ENCODE measurements around the gene INHBB.

DNA sequence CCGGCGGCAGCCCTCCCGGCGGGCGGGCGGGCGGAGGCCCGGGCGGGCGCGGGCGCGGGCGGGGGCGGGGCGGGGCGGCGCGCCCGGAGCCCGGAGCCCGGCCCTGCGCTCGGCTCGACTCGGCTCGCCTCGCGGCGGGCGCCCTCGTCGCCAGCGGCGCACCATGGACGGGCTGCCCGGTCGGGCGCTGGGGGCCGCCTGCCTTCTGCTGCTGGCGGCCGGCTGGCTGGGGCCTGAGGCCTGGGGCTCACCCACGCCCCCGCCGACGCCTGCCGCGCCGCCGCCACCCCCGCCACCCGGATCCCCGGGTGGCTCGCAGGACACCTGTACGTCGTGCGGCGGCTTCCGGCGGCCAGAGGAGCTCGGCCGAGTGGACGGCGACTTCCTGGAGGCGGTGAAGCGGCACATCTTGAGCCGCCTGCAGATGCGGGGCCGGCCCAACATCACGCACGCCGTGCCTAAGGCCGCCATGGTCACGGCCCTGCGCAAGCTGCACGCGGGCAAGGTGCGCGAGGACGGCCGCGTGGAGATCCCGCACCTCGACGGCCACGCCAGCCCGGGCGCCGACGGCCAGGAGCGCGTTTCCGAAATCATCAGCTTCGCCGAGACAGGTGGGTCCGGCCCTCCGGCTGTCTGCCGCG, at the start of gene INHBB:
- TF ChIP-seq, protein P1, sequence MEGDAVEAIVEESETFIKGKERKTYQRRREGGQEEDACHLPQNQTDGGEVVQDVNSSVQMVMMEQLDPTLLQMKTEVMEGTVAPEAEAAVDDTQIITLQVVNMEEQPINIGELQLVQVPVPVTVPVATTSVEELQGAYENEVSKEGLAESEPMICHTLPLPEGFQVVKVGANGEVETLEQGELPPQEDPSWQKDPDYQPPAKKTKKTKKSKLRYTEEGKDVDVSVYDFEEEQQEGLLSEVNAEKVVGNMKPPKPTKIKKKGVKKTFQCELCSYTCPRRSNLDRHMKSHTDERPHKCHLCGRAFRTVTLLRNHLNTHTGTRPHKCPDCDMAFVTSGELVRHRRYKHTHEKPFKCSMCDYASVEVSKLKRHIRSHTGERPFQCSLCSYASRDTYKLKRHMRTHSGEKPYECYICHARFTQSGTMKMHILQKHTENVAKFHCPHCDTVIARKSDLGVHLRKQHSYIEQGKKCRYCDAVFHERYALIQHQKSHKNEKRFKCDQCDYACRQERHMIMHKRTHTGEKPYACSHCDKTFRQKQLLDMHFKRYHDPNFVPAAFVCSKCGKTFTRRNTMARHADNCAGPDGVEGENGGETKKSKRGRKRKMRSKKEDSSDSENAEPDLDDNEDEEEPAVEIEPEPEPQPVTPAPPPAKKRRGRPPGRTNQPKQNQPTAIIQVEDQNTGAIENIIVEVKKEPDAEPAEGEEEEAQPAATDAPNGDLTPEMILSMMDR (conservative IDR thresholded peaks at IDR 0.05; ENCODE audit: low read depth, low read length) = no peak
- TF ChIP-seq RFX5 (IDR thresholded peaks at IDR 0.05; ENCODE audit: low read depth, low read length) = no peak

Data from IMR-90 (cell line).